SK-N-SH treated with all-trans-retinoic acid at 6 μM for 48 hours (cell line): ENCODE data around the gene MYO1A.
A peak's percentile ranks its signal among the peaks of the same experiment; 100 is the strongest.

Source experiments
- ATAC-seq: fragments of 200-7000 bp; cut with Tn5 transposase; 3 replicates; pipeline ENCODE4 v1.9.1; 2020; ENCODE audit warnings: mild to moderate bottlenecking, moderate library complexity
- ARNTL ChIP-seq: fragments of 450-650 bp; formaldehyde crosslinking; IDR thresholded peaks from 2 replicates; pipeline ENCODE4 v1.5.0; 2020; ENCODE audit warnings: low read depth, mild to moderate bottlenecking, moderate library complexity, borderline replicate concordance
- BACH2 ChIP-seq: fragments of 250-450 bp; sonication (Bioruptor Pico); IDR thresholded peaks from 2 replicates; pipeline ENCODE4 v1.9.0; 2021; ENCODE audit warnings: mild to moderate bottlenecking, borderline replicate concordance
- CREB5 ChIP-seq: fragments of 250-450 bp; sonication (Bioruptor Pico); IDR thresholded peaks from 2 replicates; pipeline ENCODE4 v1.5.1; 2020; ENCODE audit warnings: low read depth, mild to moderate bottlenecking, moderate library complexity
- CSDC2 ChIP-seq: fragments of 250-450 bp; sonication (Bioruptor Pico); IDR thresholded peaks from 2 replicates; pipeline ENCODE4 v1.5.0; 2020; ENCODE audit warnings: mild to moderate bottlenecking, moderate library complexity
- CSRNP3 ChIP-seq: fragments of 250-450 bp; sonication (Bioruptor Pico); IDR thresholded peaks from 2 replicates; pipeline ENCODE4 v1.5.1; 2021; ENCODE audit warnings: mild to moderate bottlenecking, moderate library complexity
- ESRRG ChIP-seq: fragments of 250-450 bp; sonication (Bioruptor Pico); IDR thresholded peaks from 2 replicates; pipeline ENCODE4 v1.6.1; 2021; ENCODE audit warnings: mild to moderate bottlenecking
- GLIS3 ChIP-seq: fragments of 250-450 bp; sonication (Bioruptor Pico); IDR thresholded peaks from 2 replicates; pipeline ENCODE4 v1.5.0; 2020; ENCODE audit warnings: mild to moderate bottlenecking, moderate library complexity
- ISL1 ChIP-seq: fragments of 250-450 bp; sonication (Bioruptor Pico); IDR thresholded peaks from 2 replicates; pipeline ENCODE4 v2.1.2; 2022; ENCODE audit warnings: mild to moderate bottlenecking, moderate library complexity
- OSR1 ChIP-seq: fragments of 250-450 bp; sonication (Bioruptor Pico); IDR thresholded peaks from 2 replicates; pipeline ENCODE4 v1.8.0; 2022; ENCODE audit warnings: moderate library complexity, mild to moderate bottlenecking, inconsistent platforms
- PATZ1 ChIP-seq: fragments of 250-450 bp; sonication (Bioruptor Pico); IDR thresholded peaks from 2 replicates; pipeline ENCODE4 v1.8.0; 2020; ENCODE audit warnings: mild to moderate bottlenecking, moderate library complexity, borderline replicate concordance
- POU6F1 ChIP-seq: fragments of 250-450 bp; sonication (Bioruptor Pico); IDR thresholded peaks from 2 replicates; pipeline ENCODE4 v1.8.0; 2021; ENCODE audit warnings: low read depth, mild to moderate bottlenecking, moderate library complexity, borderline replicate concordance
- PPARA ChIP-seq: fragments of 250-450 bp; sonication (Bioruptor Pico); IDR thresholded peaks from 2 replicates; pipeline ENCODE4 v1.5.0; 2020; ENCODE audit warnings: mild to moderate bottlenecking, borderline replicate concordance
- RARB ChIP-seq: fragments of 250-450 bp; sonication (Bioruptor Pico); IDR thresholded peaks from 2 replicates; pipeline ENCODE4 v1.8.0; 2021; ENCODE audit warnings: mild to moderate bottlenecking, moderate library complexity
- TCF4 ChIP-seq: fragments of 250-450 bp; sonication (Bioruptor Pico); IDR thresholded peaks from 2 replicates; pipeline ENCODE4 v1.8.0; 2021; ENCODE audit warnings: mild to moderate bottlenecking, moderate library complexity, borderline replicate concordance
- TSHZ2 ChIP-seq: fragments of 250-450 bp; sonication (Bioruptor Pico); IDR thresholded peaks from 2 replicates; pipeline ENCODE4 v1.5.0; 2020; ENCODE audit warnings: mild to moderate bottlenecking, moderate library complexity
- ZFP3 ChIP-seq: fragments of 250-450 bp; sonication (Bioruptor Pico); IDR thresholded peaks from 2 replicates; pipeline ENCODE4 v1.5.0; 2020; ENCODE audit warnings: mild to moderate bottlenecking, moderate library complexity
- ZFP30 ChIP-seq: fragments of 450-650 bp; formaldehyde crosslinking; IDR thresholded peaks from 2 replicates; pipeline ENCODE4 v1.5.0; 2022; ENCODE audit warnings: mild to moderate bottlenecking, moderate library complexity
- ZNF565 ChIP-seq: fragments of 450-650 bp; formaldehyde crosslinking; conservative IDR thresholded peaks from 2 replicates; pipeline ENCODE4 v1.5.0; 2020; ENCODE audit warnings: low read depth, mild to moderate bottlenecking, moderate library complexity
- ZNF70 ChIP-seq: fragments of 450-650 bp; formaldehyde crosslinking; IDR thresholded peaks from 2 replicates; pipeline ENCODE4 v1.5.0; 2020; ENCODE audit warnings: mild to moderate bottlenecking, moderate library complexity
- ZNF8 ChIP-seq: fragments of 450-650 bp; formaldehyde crosslinking; IDR thresholded peaks from 2 replicates; pipeline ENCODE4 v1.5.0; 2020; ENCODE audit warnings: mild to moderate bottlenecking, moderate library complexity

MYO1A gene

GRCh38 chr12:57009949-57010626, 39.8 kb downstream of the MYO1A start:
- TF ChIP-seq ZFP30 (CRISPR knock-in tag), result no peak
- TF ChIP-seq POU6F1 (CRISPR knock-in tag), result no peak
- no peak for TF ChIP-seq CSRNP3
- TF ChIP-seq TSHZ2 (CRISPR knock-in tag), result no peak
- no peak for TF ChIP-seq BACH2
- TF ChIP-seq ZNF70 (CRISPR knock-in tag), result no peak
- no peak for TF ChIP-seq ZNF8 (CRISPR knock-in tag)
- no peak for TF ChIP-seq CSDC2 (CRISPR knock-in tag)
- no peak for TF ChIP-seq RARB (CRISPR knock-in tag)
- TF ChIP-seq ESRRG, result no peak
- no peak for TF ChIP-seq ZFP3 (CRISPR knock-in tag)
- TF ChIP-seq PPARA (CRISPR knock-in tag), result no peak
- TF ChIP-seq ISL1 (CRISPR knock-in tag), result no peak
- TF ChIP-seq ZNF565 (CRISPR knock-in tag), result no peak
- TF ChIP-seq GLIS3 (CRISPR knock-in tag), result no peak
- TF ChIP-seq PATZ1 (CRISPR knock-in tag), result no peak
- no peak for TF ChIP-seq OSR1 (CRISPR knock-in tag)
- no peak for TF ChIP-seq ARNTL (CRISPR knock-in tag)
- ATAC-seq, result no peak

GRCh38 chr12:57008178-57008577, 41.8 kb downstream of the MYO1A start:
- ATAC-seq, result peak; percentile 71
- TF ChIP-seq ISL1 (CRISPR knock-in tag) (no peak), PPARA (CRISPR knock-in tag) (no peak), CSRNP3 (no peak), POU6F1 (CRISPR knock-in tag) (no peak), ZFP30 (CRISPR knock-in tag) (no peak), PATZ1 (CRISPR knock-in tag) (no peak), BACH2 (no peak), OSR1 (CRISPR knock-in tag) (no peak), GLIS3 (CRISPR knock-in tag) (no peak), CREB5 (CRISPR knock-in tag) (no peak), TCF4 (CRISPR knock-in tag) (no peak), CSDC2 (CRISPR knock-in tag) (no peak), TSHZ2 (CRISPR knock-in tag) (no peak)
